Body of pancreas (tissue), 4 donors: ENCODE results near the gene ENG. TPM values are rescaled to one million over a fixed set of nuclear protein-coding genes. Genes with fewer than 3 reads are reported as not detected.

ENCODE experiments used
- ATAC-seq: fragments of 150-250 bp; one replicate; pipeline ENCODE4 v1.9.1; 2016
- DNase-seq, 4 donors: peaks; one replicate each; pipeline ENCODE4 v3.0.0-alpha.2; 2019
- H3K27ac ChIP-seq, 4 donors: fragments of 200-600 bp; sonication (generic); 1 replicate in 3 of 4; 2 replicates in 1 of 4; pipeline versions ENCODE4 v1.5.1 to v1.6.1; 2016 to 2019; ENCODE audit warnings: mild to moderate bottlenecking in 1 of 4, mixed read lengths in 1 of 4, moderate library complexity in 1 of 4
- H3K27me3 ChIP-seq, 2 donors: fragments of 200-600 bp; sonication (generic); one replicate each; pipeline ENCODE4 v1.6.0; 2016; ENCODE audit warnings: mild to moderate bottlenecking in 1 of 2
- H3K36me3 ChIP-seq, 2 donors: fragments of 200-600 bp; sonication (generic); replicated peaks in 1 of 2; 2 replicates each; pipeline ENCODE4 v1.5.1; 2016; ENCODE audit warnings: low read depth in 2 of 2; ENCODE audit not compliant: insufficient read depth in 1 of 2
- H3K4me1 ChIP-seq: fragments of 200-600 bp; sonication (generic); one replicate; pipeline ENCODE4 v1.6.0; 2016
- H3K4me3 ChIP-seq, 2 donors: fragments of 200-600 bp; sonication (generic); 1 replicate in 1 of 2; 2 replicates in 1 of 2; pipeline ENCODE4 v1.5.1; 2016 to 2019
- H3K9me3 ChIP-seq, 3 donors: fragments of 200-600 bp; sonication (generic); 1 replicate in 2 of 3; 2 replicates in 1 of 3; pipeline ENCODE4 v1.5.1; 2016
- CTCF ChIP-seq, 7 experiments: fragments of 450-650 bp in 4 of 7; fragments of 200-600 bp in 3 of 7; sonication (generic) in 3 of 7; IDR thresholded peaks; one replicate each; pipeline ENCODE4 v1.5.1; 2016 to 2019; ENCODE audit warnings: antibody characterized with exemption in 7 of 7
- POLR2A ChIP-seq, 3 donors: fragments of 450-650 bp; IDR thresholded peaks; one replicate each; pipeline ENCODE4 v1.6.1; 2016; ENCODE audit warnings: antibody characterized with exemption in 3 of 3, mild to moderate bottlenecking in 2 of 3
- WGBS, 2 donors: methylation state at CpG; one replicate each; pipeline ENCODE4 v1.1.5; 2017; 5-methylcytosine and 5-hydroxymethylcytosine counted together
- intact Hi-C: fragments of 100-400 bp; cut with DNase I; formaldehyde crosslinking; loops from one replicate; pipeline ENCODE4 v1.15.1; 2023
- total RNA-seq, 2 donors: library from RNA; depleted of rRNA; stranded (reverse); fragments of >200 nt; gene quantifications; one replicate each; pipeline ENCODE4 v1.1.0, GENCODE V29; 2016

Gene ENG
- total RNA-seq, 2 donors from 2014 or later = 20.2 to 26.7 TPM

GRCh38 chr9:127826253-127826913 is 28.1 kb downstream of the ENG start:
- Histone ChIP-seq H3K4me3 (no peak overlapping the region), H3K27me3 (no peaks in the 10 kb centered on the region), H3K36me3 (no peaks in the 10 kb centered on the region), H3K27ac (peak overlapping the region in 1 of 4 donors; percentile 17), H3K9me3 (no peaks in the 10 kb centered on the region), H3K4me1 (peaks cover 15% of the 10 kb centered on the region)
- TF ChIP-seq POLR2A (IDR thresholded peaks at IDR 0.05) (no peak), CTCF (IDR thresholded peaks at IDR 0.05) (no peak)
- WGBS, 2 donors = 58 to 70% methylated on average over 5 to 7 of the region's 7 CpGs
- ATAC-seq (no peak), DNase-seq (no peak)
- intact Hi-C loops = no loop called here

- DNase-seq = peak; percentile 55 to 80 (median 66)
These were observed 29.0 kb downstream of the ENG start for GRCh38 chr9:127825319-127826051.

GRCh38 chr9:127822108-127822507 is 32.4 kb downstream of the ENG start:
- intact Hi-C loops = no loop called here
- WGBS, 2 donors = 65 to 72% methylated on average over 4 of the region's 4 CpGs
- no peak for DNase-seq
- no peak for ATAC-seq
- Histone ChIP-seq H3K27me3 (no peaks in the 10 kb centered on the region), H3K36me3 (no peaks in the 10 kb centered on the region), H3K9me3 (no peaks in the 10 kb centered on the region), H3K27ac (no peak overlapping the region), H3K4me1 (no peaks in the 10 kb centered on the region), H3K4me3 (no peak overlapping the region)
- TF ChIP-seq POLR2A (IDR thresholded peaks at IDR 0.05) (no peak), CTCF (IDR thresholded peaks at IDR 0.05) (no peak)

More at GRCh38 chr9:127825319-127826051, 29.0 kb downstream of the ENG start:
- Histone ChIP-seq H3K9me3 (no peaks in the 10 kb centered on the region), H3K4me3 (no peak overlapping the region), H3K27ac (peak overlapping the region in 1 of 4 donors; percentile 34), H3K27me3 (no peaks in the 10 kb centered on the region), H3K4me1 (peaks cover 15% of the 10 kb centered on the region), H3K36me3 (no peaks in the 10 kb centered on the region)
- intact Hi-C loops = no loop called here
- whole genome bisulfite sequencing, 2 donors = 32 to 55% methylated on average over 17 to 40 of the region's 42 CpGs
- peak; percentile 28 for ATAC-seq
- TF ChIP-seq POLR2A (IDR thresholded peaks at IDR 0.05) (no peak), CTCF (IDR thresholded peaks at IDR 0.05) (peak; percentile 33 to 54 (median 42))

GRCh38 chr9:127818574-127818973 is 35.9 kb downstream of the ENG start:
- Histone ChIP-seq H3K27ac (no peak overlapping the region), H3K27me3 (no peaks in the 10 kb centered on the region), H3K4me3 (no peak overlapping the region), H3K4me1 (peaks cover 4% of the 10 kb centered on the region), H3K36me3 (peaks cover under 1 to 10% of the 10 kb centered on the region in 2 donors), H3K9me3 (no peaks in the 10 kb centered on the region)
- intact Hi-C loops = no loop called here
- WGBS, 2 donors = 86 to 91% methylated on average over 7 to 11 of the region's 11 CpGs
- no peak for DNase-seq
- no peak for ATAC-seq
- TF ChIP-seq CTCF (IDR thresholded peaks at IDR 0.05) (no peak), POLR2A (IDR thresholded peaks at IDR 0.05) (no peak)
